Choroid plexus epithelial cell (primary cell): ENCODE data around the gene MAST2.
A peak's percentile ranks its signal among the peaks of the same experiment; 100 is the strongest.
"Not testable (repeated sequence)": the region's sequence is repeated elsewhere in the genome, so short reads cannot be mapped to it uniquely, and the experiment has no call there.

Source experiments
- DNase-seq: peaks from one replicate; pipeline ENCODE4 v3.0.0-alpha.2; 2010; ENCODE audit warnings: low read depth
- H3K4me3 ChIP-seq: 2 replicates; pipeline ENCODE4 v1.5.1; 2011; ENCODE audit warnings: low read depth, mild to moderate bottlenecking, control low read depth, low read length, moderate library complexity
- TF ChIP-seq, protein P1 (sequence below): conservative IDR thresholded peaks from 2 replicates; pipeline ENCODE4 v1.5.1; 2011; ENCODE audit warnings: low read depth, mild to moderate bottlenecking, control low read depth, inconsistent platforms, low read length, moderate library complexity

Gene MAST2

DNA sequence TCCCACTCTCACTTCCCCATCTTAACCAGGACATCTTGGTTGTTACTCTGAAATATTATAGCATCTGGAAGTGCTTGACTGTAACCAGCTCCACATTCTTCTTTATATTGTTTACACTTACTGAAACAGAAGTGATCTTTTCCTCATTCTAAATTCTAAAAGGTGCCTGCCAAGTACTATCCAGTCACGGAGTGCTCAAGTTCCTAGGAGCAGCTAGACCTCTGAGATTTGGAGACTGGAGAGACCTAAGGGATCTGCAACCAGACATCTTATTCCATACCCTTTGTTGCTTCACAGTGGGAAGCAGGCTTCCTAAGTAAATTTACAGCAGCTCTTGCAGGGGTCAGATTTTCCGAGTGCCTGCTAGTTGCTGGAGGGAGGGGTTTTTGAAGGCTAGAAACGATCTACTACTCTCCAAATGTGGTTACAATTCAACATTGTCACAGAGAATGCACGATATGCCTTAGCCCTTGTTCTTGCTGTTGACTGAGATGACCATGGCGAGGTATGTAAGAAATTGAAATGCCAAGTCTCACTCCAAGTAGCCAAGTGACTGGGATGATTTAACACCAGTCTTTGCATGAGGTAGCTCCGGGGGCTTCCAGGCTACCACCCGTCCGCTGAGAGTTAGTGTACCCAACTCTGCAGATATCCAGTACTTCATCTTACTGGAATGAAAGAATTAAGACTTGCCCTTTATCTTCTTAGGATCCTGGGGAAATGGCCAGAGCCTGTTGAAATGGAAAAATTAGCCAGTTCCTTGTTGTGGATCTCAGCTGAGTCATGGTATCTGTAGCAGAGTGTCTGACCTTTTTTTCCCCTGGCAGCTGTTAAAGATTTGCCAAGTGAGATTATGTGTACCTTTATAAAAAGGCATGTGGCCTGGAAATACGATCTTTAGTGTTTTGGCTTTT lies 150.8 kb downstream of the MAST2 start:
- peak; percentile 86 for DNase-seq
- H3K4me3 ChIP-seq: no peak overlapping the region
- TF ChIP-seq, protein P1, sequence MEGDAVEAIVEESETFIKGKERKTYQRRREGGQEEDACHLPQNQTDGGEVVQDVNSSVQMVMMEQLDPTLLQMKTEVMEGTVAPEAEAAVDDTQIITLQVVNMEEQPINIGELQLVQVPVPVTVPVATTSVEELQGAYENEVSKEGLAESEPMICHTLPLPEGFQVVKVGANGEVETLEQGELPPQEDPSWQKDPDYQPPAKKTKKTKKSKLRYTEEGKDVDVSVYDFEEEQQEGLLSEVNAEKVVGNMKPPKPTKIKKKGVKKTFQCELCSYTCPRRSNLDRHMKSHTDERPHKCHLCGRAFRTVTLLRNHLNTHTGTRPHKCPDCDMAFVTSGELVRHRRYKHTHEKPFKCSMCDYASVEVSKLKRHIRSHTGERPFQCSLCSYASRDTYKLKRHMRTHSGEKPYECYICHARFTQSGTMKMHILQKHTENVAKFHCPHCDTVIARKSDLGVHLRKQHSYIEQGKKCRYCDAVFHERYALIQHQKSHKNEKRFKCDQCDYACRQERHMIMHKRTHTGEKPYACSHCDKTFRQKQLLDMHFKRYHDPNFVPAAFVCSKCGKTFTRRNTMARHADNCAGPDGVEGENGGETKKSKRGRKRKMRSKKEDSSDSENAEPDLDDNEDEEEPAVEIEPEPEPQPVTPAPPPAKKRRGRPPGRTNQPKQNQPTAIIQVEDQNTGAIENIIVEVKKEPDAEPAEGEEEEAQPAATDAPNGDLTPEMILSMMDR: no peak

DNA sequence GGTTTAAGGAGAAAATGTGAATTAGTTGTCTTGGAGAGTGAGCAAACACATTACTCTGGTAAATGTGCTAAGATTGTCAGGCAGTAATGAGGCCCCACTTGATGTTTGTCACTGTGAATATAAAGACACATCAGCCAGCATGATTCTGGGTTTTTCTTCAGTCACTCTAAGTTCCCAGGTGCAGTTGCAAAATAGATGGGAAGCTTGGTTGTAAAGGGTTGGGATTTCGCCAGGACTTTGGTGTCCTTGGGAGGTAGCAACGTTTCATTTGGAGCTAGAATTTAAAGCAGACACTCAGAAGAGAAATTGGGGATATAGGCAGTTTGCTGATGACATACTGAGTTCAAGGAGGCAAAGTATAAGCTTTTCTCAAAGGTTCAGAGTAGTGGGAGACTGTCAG lies 154.3 kb downstream of the MAST2 start:
- TF ChIP-seq, protein P1: no peak
- no peak overlapping the region for H3K4me3 ChIP-seq
- DNase-seq: peak; percentile 15

DNA sequence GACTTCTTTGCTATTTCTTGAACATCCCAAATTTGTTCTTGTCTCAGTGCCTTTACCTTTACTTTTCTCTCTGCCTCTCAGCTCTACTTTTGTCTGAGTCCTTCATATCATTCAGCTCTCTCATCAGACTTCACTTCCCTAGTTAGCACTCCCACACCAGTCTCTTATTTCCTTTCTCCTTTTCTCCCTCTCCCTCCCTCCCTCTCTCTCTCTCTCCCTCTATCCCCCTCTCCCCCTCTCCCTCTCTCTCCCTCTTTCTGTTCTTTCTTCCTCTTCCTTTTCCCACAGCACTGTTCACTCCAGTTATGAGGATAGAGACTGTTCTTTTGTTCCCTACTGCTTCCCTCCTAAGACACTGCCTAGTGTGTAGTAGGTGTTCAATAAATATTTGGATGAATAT lies 154.9 kb downstream of the MAST2 start:
- TF ChIP-seq, protein P1: no peak
- DNase-seq: no peak
- no peak overlapping the region for H3K4me3 ChIP-seq

DNA sequence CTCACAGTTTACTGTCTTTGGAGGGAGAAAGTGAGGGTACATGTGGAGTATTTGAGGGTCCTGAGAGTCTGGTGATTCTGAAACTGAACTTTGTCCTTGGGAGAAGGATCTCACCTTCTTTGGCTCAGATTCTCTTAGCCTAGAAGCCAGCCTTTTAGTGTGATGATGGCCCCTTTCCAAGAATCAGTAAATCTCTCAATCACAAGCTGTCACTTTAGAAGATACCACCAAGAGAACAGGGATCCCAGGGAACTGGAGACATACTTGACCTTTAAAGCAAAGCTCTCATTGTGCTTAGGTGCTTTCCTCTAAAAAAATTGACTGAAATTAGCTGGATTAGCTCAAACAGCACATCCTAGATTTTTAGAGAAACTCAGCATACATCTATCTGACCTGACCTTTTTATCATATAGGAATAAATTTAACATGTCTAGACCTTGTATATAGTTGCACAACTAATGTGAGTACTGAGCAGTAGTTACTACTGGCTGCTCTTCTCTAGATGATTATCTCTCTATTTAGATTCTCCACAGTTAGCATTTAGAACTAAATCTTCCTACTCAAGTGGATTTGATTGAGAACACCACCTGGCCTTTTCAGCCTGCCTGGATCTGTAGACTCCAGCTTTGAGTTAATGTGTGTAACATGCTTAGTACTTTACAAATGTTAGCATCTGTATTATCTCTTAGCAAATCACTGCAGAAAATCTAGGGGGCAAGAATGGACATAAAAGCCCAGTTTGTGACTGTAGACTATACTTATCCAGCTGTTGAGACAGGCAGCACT lies 157.7 kb downstream of the MAST2 start:
- DNase-seq: no peak
- H3K4me3 ChIP-seq: no peak overlapping the region
- TF ChIP-seq, protein P1: no peak

DNA sequence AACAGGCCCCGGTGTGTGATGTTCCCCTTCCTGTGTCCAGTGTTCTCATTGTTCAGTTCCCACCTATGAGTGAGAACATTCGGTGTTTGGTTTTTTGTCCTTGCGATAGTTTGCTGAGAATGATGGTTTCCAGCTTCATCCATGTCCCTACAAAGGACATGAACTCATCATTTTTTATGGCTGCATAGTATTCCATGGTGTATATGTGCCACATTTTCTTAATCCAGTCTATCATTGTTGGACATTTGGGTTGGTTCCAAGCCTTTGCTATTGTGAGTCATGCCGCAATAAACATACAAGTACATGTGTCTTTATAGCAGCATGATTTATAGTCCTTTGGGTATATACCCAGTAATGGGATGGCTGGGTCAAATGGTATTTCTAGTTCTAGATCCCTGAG lies 158.5 kb downstream of the MAST2 start:
- H3K4me3 ChIP-seq, DNase-seq: not testable (repeated sequence)

DNA sequence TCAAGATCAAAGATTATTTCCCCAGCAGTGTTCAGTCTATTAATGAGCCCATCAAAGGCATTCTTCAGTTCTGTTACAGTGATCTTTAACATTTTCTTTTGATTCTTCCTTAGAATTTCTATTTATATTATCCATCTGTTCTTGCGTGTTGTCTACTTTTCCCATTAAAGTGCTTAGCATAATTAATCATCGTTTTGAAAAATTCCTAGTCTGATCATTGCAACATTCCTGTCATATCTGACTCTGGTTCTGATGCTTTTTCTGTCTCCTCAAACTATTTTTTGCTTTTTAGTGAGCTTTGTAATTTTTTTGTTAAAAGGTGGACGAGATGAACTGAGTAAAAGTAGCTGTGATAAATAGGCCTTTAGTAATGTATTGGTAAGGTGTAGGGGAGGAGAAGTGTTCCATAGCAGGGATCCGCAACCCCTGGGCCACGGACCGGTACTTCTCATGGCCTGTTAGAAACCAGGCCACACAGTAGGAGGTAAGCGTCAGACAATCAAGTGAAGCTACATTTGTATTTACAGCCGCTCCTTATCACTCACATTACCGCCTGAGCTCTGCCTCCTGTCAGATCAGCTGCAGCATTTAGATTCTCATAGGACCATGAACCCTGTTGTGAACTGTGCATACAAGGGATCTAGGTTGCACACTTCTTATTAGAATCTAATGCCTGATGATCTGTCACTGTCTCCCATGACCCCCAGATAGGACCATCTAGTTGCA lies 165.7 kb downstream of the MAST2 start:
- TF ChIP-seq, protein P1: no peak
- DNase-seq: no peak
- H3K4me3 ChIP-seq: no peak overlapping the region

DNA sequence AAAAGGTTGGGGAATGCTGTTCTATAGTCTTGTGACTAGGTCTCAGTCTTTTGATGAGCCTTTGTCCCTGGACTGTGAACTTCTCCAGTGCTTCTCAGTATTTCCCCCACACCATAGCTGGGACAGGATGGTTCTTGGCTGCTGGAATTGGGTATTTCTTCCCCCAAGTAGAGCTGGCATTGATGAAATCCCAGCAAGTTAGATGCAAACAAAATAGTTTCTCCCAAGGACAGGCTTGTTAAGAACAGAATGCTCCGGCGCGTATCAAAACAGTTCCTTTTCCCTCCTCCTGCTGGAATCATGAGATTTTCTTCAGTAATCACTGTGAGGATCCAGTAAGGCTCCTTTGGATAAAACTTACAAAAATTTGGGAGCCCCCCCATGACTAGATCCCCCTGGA lies 166.5 kb downstream of the MAST2 start:
- no peak for DNase-seq
- TF ChIP-seq, protein P1: no peak
- no peak overlapping the region for H3K4me3 ChIP-seq
